Activated CD8-positive, alpha-beta memory T cell treated with anti-CD3 and anti-CD28 coated beads, Interleukin-2, amount 50 U/mL, for 24 hours (primary cell): ENCODE measurements around the gene TMEM60.
"Not testable (repeated sequence)": the region's sequence is repeated elsewhere in the genome, so short reads cannot be mapped to it uniquely, and the experiment has no call there.

ENCODE experiments used
- DNase-seq: peaks from one replicate; pipeline ENCODE4 v3.0.0-alpha.2; 2020; ENCODE audit errors: extremely low read depth

TMEM60 gene

DNA sequence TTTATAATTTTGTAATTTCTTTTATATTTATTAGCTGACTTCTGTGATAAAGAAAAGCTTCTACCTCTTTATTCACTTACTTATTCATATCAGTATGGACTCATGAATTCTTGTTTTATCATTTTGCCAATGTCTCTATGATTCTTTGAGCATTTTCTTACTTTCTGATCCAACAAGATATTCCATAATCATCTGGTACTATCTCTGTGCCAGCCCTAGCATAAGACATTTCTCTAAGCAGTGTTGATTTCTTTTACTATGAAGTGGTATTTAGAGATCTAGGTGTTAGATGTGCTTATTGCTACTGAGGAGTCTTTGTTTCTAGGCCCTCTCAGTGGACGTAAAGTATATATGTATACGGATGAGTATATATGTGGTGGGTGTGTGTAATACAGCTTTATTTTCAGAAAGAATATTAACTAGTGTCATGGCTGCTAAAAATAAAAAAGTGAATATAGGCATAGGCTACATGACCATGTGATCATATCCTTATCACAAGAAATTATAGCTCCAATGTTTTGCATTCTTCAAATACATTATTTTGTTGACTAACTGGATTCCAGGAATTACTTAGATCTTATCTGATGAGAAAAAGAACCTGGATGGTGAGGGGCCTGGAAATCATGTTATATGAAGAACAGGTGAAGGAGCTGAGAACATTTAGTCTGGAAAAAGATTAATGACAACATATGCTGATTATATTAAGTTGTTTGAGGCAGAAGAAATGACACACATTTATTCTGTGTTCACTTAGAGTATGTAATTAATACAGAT, 13.5 kb upstream of the TMEM60 start:
- DNase-seq, result no peak

DNA sequence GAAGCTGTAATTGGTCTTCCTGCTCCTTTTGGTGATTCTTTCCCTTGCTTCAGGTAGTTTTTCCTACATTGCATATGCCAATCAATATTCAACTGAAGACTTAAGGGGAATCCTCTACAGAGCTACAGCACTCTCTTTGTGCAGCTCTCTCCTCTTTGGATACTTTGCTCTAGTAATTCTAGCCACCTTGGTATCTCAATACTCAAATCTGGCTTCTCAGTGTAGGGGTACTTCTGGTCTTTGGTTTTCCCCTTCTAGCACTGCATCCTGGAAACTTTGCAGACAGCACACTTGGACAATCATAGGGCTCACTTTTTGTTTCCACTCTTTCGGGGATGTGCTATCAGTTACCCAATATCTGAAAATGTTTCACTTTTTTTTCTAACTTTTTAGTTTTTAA, 10.3 kb upstream of the TMEM60 start:
- DNase-seq, result no peak

DNA sequence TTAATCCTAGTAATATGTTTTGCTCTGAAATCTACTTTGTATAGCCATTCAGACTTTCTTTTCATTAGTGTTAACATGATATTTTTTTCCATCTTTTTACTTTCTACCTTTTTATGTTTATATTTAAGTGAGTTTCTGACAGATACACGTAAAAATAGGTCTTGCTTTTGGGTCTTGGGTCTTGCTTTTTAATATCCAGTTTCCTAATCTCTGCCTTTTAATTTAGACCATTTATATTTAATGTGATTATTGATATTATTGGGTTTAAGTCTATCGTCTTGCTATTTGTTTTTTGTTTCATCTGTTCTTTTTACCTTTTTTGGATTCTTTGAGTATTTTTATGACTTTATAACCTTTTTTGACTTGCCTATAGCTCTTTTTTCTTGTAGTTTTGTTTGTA, 8.2 kb upstream of the TMEM60 start:
- DNase-seq, result no peak

DNA sequence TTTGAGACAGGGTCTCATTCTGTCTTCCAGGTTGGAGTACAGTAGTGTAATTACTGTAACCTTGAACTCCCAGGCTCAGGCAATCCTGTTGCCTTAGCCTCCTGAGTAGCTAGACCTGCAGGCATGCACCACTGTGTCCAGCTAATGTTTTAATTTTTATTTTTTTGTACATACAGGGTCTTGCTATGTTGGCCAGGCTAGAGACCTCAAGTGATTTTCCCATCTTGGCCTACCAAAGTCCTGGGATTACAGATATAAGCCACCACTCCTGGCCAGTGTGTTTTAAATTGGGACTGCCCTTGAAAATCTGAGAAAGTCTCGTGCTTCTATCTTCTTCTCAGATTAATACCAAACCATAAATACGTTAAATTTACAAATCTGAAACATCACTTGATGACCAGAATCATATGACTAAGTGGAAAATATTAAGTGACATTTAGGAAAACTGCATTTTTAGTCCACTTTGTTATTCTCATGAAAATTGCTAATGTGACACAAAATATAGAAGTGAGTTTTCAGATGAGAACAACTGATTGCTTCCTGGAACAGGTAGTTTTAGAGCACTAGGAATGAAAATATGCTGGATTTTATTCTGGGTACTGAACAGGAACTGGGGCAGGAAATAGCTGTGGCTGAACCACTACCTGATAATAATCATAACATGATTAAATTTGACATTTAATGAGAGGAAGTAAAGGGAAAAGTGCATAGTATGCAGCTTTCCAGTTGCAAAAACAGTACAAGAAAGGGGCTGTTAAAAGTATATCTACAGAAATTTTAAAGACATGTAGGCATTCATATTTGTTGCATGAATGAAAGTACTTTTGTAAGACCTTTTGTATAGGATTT, 4.5 kb upstream of the TMEM60 start:
- DNase-seq, result no peak

DNA sequence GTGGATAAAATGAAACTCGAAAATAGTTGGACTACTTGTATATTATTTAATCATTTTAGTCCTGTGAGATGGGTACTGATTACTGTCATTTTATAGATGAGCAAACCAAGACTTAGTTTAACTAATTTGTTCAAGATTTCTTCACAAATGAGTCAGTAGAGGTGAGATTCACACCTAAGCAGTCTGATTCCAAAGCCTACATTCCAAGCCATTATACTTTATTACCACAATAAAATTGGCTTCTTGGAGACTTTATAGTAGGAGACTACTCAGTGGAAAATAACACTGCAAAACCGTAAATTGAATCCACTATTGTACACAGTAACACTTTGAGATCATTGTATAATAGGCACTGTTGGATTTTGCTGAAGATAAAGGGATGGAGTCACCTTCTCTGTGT, 2.5 kb upstream of the TMEM60 start:
- no peak for DNase-seq

DNA sequence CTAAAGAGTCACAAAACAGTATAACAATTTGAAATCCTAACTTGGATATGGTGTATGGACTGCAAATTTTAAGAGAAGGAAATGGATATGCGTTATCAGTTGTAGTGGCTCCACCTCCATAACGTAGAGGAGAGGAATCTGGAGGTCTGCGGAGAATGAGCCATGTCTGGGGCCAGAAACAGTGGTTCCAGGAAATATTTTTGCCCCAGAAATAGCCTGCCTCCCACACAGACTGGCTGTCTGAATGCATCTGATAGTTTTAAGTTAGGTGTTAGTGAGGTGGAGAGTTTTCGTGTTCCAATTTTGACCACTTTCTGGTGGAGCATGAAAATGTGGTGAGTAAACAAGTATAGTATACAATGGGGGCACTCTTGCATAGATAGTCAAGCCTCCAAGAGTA, 1.9 kb upstream of the TMEM60 start:
- no peak for DNase-seq

DNA sequence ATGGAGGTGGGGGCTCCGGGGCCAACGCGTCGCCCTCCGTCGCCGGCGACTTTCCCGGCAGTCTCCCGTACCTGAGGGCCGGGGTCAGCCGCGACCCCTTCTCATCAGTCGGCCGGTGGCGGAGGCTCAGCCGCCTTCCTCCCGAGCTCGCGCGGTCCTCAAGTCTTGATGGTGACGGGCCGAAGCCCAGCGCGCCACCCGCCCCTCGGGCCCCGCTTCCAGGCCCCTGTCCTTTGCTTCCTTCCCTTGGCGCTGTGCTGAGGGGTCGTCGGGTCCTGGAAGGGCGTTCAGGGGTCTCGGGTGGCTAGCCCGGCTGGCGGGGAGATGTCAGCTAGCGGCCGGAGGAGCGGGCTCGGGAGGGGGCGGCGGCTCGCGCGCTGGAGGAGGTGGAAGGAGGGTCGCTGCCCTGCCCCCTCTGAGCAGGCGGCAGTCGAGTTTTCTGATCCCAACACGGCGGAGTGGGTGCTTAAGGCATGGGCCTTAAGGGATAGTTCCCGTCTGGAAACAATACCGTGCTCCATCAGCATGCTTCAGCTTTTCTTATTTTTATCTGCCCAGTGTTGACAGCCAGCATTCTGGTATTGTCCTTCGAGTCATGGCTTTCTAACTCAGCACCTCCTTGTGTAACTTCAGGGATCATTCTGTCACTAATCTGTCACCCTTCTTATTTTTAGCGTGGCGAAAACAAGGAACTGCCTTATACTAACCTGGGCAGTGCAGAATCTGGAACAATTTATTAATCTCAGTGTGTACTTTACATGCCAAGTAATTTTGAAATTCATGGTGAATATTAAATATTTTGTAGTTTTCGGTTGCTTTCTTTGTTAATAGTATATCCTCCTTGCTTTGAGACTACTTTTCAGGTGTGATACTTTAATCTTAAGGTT, 1.1 kb upstream of the TMEM60 start:
- no peak for DNase-seq

DNA sequence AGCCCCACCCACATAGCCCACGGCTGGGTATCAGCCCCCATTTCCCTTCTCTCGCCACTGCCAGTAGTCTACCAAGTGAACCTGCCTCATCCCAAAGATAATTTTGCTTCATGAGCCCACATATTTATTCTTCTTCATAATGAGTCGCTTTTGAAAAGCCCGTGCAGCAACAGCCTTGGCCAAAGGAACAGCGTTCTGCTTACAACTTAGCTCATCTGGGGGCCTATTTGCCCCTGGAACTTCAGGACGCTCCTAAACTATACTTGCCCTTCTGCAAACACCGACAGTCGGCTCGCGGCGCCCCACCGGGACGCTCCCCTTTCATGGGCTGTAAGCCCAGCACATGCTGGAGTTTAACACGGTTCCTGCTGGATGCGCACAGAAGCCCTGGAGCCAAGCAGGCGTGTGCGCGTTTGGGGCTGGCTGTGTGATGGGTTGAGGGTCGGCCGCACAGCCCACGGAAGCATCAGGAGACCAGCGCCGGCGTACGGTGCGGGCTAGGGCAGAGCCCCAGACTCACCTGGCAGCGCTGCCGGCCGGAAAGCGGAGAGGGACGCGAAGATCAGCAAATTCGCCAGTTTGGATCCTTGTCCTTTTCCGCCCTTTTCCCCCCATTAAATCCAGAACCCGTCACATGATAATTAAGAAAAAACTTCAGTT, 370 bp downstream of the TMEM60 start:
- DNase-seq, result no peak

DNA sequence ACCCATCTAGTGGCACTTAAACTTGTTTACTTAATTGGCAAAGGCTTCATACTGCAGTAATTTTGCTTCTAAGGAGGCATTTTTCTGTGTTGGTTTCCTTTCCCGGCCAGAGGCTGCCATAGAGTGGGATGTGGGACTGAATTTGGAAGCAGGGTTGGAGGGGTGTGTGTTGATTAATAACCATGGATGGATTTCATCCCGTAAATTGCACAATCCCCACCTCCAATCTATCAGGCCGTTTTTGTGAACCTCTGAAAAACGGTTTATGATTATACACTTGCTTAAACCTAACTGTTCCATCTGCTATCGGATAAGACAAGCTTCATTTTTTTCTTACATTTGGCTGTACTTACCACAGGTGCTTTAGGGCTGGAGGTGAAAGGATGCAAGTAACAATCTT, 1.3 kb downstream of the TMEM60 start:
- DNase-seq, result no peak

DNA sequence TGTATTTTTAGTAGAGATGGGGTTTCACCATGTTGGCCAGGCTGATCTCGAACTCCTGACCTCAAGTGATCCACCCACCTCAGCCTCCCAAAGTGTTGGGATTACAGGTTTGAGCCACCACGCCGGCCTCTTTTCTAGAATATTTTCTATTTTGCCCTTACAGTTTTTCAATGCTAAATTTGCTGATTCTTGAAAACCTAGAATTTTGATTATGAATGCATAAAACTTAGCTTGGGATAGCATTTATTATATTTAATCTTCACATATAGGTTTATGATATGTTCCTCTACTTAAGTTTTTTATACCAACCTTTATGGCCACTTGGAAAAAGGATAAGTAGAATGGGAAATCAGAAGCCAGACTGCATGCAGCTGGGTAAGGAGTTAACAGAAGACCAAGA, 2.1 kb downstream of the TMEM60 start:
- no peak for DNase-seq

DNA sequence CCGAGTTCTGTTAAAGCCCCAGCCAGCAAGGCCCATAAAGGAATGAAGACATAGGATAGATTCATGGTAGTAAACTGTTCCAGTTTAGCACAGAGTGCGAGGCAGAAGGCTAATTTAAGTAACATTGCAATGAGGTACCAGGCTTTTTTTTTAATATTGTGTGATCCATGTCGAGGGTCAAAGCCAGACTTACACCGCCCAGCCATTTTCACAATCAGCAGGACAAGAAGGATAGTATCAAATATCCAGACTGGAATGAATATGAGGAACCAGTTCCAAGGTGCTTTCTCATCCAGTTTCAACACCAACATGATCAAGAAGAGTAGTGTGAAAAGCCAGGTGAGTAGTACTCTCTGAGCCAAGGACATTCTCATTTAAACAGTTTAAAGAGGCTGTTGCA, 4.2 kb downstream of the TMEM60 start:
- no peak for DNase-seq

DNA sequence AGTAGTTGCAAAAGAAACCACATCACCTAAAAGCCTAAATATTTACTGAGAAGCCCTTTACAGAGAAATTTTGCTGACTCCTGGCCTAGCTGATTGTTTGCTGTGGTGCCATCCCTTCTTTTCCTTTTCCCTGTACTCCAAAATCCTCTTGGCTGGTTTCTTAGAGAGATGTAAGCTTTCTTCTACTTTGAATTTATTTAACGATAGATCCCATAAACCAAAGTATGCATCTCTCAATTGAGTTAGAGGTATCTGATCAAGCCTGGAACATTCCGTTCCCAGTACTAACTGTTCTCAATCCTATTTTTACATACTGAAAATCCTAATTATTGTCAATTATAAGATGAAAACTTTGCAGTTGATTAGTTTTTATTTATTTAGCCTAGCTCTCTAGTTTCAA, 6.3 kb downstream of the TMEM60 start:
- DNase-seq, result no peak

DNA sequence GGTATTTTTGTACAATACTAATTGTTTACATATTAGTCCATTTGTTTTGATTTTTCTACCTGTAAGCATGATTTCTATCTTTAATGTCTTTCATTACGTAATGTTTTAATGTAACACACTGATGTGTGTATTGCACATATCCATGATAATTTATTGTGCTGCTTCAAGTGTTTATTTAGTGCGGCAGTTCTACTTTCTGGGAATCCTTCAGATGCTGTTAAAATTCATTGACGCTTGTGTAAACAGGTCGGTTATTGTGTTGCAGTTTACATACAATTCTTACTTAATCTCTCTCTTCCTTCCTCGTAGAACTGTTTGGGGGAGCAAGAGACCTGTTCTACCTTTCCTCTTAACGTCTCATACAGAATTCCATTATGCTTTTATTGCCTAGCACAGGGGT, 6.9 kb downstream of the TMEM60 start:
- no peak for DNase-seq

DNA sequence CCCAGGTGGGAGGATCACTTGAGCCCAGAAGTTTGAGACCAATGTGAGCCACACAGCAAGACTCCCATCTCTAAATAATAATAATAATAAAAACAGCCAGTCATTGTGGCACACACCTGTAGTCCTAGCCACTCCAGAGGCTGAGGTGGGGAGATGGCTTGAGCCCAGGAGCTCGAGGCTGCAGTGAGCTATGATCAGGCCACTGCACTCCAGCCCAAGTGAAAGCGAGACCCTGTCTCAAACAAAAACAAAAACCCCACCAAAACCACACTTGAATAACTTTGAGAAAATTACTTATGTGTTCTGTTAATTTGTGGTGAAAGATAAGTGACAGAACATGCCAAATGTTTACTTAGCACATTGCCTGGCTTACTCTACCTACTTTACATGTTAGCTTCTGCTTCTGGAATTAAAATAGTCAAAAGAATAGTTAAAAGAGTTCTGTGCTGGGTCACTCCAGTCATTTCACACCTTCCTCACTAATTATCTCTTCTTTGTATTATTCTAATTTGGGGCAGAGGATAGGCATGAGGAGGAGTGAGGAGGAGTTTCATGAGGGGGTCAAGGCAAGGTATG, 9.8 kb downstream of the TMEM60 start:
- no peak for DNase-seq

DNA sequence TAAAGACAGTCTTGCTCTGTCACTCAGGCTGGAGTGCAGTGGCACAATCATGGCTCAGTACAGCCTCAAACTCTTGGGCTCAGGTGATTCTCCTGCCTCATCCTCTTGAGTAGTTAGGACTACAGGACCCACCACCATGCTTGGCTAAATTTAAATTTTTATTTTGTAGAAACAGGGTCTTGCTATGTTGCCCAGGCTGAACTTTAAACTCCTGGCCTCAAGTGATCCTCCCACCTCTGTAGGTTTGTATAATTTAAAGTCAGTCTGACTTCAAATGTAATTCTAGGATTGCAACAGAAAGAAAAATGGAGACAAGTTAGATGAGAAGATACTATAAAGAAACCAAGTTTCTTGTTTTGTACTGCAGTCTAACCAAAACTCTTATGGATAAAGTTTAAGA, 11.5 kb downstream of the TMEM60 start:
- no peak for DNase-seq

DNA sequence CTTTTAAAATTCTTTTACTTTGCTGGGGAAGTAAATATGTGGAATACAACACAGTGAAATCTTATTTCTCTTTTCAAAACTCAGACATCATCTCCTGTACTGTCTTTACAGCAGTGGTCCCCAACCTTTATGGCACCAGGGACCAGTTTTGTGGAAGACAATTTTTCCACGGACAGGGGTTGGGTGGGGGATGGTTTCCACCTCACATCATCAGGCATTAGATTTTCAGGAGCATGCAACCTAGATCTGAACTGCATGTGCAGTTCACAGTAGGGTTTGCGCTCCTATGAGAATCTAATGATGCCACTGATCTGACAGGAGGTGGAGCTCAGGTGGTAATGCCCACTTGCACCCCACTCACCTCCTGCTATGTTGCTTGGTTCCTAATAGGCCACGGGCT, 12.2 kb downstream of the TMEM60 start:
- DNase-seq, result no peak

DNA sequence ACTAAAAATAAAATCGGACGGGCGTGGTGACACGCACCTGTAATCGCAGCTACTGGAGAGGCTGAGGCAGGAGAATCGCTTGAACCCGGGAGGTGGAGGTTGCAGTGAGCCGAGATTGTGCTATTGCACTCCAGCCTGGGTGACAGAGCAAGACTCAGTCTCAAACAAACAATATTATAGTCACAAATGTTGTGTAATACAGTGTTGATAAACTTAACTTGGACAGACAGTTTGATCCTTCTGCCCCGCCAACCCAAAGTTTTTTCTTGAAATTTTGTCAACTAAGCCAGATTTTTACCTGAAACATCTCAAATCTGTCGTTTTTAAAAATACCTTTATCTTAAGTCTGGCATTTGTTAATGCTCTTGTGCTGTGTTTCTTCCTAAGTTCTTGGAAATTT, 13.8 kb downstream of the TMEM60 start:
- not testable (repeated sequence) for DNase-seq

DNA sequence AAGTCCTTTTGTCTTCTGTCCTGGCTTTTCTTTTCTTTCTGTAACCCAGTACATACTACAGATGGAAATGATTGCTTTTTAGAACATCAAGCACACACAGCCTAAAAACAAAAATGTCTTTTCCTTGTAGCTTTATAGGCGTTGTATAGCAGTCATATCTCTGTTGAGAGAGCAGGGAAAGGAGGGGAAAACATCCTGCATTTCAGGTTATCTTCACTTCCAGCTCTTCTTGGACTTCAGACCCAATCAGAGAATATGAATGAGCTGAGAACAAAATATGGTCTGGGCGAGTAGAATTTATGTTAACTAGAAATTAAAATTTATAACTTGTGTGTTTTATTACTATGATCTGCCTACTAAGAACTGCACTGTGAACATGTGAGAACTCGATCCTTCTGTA, 14.7 kb downstream of the TMEM60 start:
- DNase-seq, result no peak

DNA sequence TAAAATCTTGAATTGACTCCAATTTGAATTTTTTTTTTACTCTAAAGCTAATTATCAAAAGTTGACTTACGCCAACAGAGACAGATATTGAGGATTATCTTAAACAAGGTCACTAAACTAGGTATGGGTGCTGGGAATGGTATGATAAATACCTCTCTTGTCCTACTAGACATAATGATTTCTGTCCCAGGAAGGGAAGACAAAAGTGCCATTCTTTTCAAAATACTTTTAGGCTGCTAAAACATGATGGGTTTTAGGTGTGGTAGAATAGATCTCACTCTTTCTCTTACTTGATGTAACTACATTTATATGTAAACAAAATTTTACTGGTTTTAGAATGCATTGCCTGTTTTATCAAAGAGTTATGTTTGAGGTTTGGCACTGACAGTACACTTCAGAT, 15.1 kb downstream of the TMEM60 start:
- DNase-seq, result no peak

DNA sequence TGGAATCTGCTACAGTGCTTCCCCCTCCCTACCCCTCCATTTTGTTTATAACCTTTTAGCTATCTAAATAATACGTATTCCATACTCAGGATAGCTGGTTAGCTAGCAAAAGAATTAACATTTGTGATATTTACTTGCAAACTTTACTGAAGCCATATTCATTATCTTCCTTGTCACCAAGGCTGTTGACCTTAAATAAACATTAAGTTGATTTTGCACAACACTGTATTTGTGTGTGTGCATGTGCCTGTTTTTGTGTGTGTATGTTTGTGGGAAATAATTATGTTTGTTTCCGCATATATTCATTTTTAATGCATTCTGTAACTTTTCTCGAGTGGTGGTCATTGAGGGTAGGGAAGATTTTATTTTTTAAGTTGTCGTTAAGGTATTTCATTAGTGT, 15.9 kb downstream of the TMEM60 start:
- DNase-seq, result no peak

DNA sequence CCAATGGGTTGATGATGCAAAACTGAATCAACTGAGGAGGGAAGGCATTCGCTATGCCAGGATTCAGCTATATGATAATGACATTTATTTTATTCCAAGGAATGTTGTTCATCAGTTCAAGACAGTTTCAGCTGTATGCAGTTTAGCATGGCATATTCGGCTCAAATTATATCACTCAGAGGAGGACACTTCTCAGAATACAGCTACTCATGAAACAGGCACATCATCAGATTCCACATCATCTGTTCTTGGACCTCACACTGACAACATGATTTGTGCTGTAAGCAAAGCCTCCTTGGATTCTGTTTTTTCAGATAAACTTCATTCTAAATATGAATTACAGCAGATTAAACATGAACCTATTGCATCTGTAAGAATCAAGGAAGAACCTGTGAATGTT, 19.7 kb downstream of the TMEM60 start:
- no peak for DNase-seq
